Stimulated activated CD4-positive, alpha-beta T cell treated with anti-CD3 and anti-CD28 coated beads, TNF-alpha, amount 100 ng/mL, for 24 hours (primary cell): ENCODE results near the gene KRT27.

ENCODE experiments used
- DNase-seq, 3 experiments: peaks; one replicate each; pipeline ENCODE4 v3.0.0-alpha.2; 2020; ENCODE audit warnings: low read depth in 3 of 3

Gene KRT27

DNA sequence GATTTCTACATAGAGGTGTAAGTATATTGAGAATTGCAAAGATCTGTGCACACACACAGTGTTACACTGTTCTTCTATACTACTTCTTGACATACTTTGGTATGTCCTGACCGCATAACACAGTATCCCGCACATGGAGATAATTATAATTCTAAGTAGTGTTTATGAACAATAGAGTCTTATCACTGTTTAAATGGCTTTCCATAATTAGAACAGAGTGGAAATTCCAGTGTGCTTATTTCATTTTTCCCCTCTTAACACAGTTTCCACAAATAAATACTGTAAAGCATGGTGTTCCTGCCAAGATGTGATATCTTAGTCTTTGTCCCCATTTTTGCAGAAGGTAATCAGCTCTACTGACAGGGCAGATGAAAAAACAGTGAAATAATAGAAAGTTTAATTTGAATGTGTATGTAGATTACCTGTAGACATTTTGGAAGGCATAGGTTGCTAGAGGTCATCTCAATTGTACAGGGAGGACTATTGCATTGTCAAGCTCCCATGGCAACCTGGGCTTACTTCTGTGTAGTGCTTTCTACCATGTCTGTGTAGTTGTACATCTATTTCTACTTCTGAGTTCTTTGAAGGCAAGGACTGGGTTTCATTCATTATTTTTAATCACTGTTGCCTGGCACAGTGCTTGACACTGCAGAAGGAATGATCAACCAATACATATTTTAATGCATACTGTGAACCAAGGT, 27.5 kb upstream of the KRT27 start:
- DNase-seq = no peak

- DNase-seq = no peak
Observed at GRCh38 chr17:40806131-40806530, 23.8 kb upstream of the KRT27 start.

DNA sequence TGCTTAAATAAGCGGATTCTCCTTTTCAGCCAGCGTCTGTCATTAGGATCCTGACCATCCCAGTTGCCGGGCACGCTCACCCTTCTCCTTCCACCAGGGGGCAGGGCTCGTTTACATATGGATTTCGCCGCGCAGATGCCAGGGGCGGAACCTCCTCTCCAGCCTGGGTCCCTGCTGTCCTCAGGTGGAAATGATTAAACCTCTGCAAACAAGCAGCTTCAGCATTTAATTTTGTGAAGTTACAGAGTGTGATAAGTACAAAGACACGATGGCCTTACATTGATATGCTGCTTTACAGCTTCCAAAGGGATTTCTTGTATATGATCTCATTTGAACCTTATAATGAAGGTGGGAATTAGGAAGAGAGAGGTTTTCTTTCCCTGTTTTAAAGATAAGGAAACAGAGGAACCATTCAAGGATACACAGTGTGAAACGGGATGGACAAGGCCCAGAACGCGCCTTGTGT, 21.3 kb upstream of the KRT27 start:
- DNase-seq = peak; percentile 59 to 77 (median 68)

GRCh38 chr17:40801157-40801556, 18.8 kb upstream of the KRT27 start:
- no peak for DNase-seq

- no peak for DNase-seq
Observed at GRCh38 chr17:40800381-40800780, 18.0 kb upstream of the KRT27 start.

DNA sequence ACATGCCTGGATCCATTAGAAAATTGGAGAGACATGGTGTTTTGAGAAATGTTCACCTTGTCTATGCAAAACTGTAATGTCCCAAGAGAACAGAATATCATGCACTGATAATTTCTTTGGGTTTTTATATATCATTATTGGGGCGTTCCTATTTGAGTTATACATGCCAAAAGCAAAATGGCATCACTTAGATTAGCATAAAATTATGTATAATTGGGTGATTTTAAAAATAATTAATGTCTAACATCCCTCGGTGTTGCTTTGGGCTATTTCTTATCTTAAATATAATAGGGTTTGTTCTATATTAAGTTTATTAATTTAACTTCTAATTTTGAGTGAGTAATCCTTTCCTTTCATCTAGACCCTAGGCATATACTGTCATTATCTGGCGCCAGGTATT, 17.5 kb upstream of the KRT27 start, which contains the start of gene KRT28:
Gene KRT28, minus strand, starts transcription at position 101 of the 400 bp plus-strand sequence. Its CDS starts 66 bp downstream, at position 35.
- DNase-seq = no peak

DNA sequence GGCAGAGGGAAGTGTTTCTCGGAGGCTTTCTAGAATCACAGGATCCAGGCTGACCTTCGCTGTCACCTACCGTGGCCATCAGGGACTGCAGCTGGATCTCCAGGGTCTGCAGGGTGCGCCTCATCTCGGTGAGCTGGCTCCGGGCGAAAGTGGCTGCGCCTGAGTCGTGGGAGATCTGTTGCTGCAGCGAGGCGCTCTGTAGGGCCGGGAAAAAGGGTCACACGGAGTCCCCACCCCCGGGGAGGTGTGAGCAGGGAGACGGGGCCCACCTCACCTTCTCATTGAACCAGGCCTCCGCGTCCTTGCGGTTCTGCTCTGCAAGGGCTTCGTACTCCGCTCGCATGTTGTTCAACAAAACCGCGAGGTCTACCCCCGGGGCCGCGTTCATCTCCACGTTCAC, 14.5 kb upstream of the KRT27 start:
- DNase-seq = no peak

DNA sequence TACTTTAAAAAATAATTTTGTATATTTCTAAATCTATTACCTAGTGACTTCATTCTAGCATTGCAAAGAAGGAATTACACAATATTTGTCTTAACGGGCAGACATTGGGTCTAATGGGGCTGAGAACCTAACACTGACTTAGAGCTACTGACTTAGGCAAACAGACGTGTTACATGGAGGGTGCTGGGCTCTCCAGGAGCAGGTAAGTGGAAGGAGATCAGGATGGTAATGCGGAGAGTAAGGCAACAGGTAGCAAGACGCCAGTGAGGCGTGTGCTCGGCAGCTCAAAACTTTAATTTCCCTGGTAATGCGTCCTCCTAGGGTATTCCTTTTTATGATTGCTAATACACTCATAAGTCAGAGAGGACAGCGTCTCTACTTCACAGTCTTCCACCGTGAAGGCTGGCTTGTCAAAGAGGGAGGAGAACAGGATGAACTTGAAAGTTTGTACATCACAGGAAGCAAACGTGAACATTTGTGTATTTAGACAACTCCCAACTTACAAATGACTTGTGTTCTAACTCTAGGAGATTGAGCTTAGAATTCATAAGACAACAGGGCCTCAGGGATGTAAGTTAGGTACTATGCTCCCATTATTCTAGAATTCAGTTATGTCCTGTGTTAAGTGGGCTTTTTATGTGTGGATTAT, 12.8 kb upstream of the KRT27 start:
- no peak for DNase-seq

GRCh38 chr17:40794466-40794865, 12.1 kb upstream of the KRT27 start:
- no peak for DNase-seq

GRCh38 chr17:40793832-40794231, 11.5 kb upstream of the KRT27 start:
- DNase-seq = no peak

GRCh38 chr17:40791787-40792436, 9.6 kb upstream of the KRT27 start:
- DNase-seq = no peak

- no peak for DNase-seq
Observed at GRCh38 chr17:40791111-40791510, 8.8 kb upstream of the KRT27 start.

DNA sequence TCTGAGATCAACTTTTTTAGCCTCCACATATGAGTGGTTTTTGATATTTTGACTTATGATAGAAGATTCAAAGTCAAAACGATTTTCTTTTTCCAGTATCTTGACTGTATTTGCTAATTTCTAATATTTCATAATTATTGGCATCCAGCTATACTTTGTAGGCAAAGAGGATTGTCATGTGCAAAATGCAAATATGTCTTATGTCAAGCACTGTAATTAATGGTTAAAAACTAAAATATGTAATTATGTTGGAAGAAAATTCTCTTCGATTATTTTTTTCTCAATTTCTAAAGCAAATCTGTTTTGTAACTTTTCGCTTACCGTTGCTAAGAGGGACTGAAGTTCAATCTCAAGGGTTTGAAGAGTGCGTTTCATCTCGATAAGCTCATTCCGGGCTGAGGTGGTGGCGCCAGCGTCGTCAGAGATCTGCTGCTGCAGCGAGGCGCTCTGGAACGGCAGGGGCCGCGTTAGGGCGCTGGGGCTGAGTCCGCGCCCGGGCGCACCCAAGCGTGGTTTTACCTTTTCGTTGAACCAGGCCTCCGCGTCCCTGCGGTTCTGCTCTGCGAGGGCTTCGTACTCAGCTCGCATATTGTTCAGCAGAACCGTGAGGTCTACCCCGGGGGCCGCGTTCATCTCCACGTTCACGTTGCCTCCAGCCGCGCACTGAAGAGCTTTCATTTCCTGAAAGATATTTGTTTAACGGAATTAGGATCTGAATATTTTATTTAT, 3.0 kb downstream of the KRT27 start:
- peak in 1 of 3 experiments; percentile 14 for DNase-seq

- DNase-seq = no peak
Observed at GRCh38 chr17:40778461-40778860, 3.9 kb downstream of the KRT27 start.

GRCh38 chr17:40777971-40778370, 4.4 kb downstream of the KRT27 start:
- DNase-seq = no peak

GRCh38 chr17:40777459-40777858, 4.9 kb downstream of the KRT27 start:
- DNase-seq = no peak

DNA sequence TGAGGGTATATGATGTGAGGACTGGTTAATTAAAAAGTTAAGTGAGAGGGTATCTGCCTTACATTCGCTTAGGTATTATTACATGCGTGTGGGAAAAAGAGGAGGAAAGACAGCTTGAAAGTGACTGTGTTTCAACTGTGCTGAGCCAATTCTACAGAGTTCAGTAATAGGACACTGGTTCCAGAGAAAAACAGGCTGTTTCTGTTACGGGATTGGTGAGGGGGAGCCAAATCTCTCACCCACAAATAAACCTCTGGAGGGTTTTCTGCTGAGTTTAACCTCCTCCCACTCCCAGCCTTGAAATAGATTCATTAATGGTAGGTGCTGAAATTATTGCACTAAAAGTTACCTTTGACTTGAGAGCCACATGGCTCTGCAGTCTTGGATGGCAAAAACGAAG, 6.4 kb downstream of the KRT27 start:
- no peak for DNase-seq

- no peak for DNase-seq
Observed at GRCh38 chr17:40772101-40772500, 10.2 kb downstream of the KRT27 start, which contains the start of gene KRT26. Gene KRT26 (minus strand): TSS chr17:40772201. CDS start chr17:40772113, 88 bp downstream.

- DNase-seq = no peak
Observed at GRCh38 chr17:40765657-40766056, 16.7 kb downstream of the KRT27 start.

GRCh38 chr17:40763752-40764151, 18.6 kb downstream of the KRT27 start:
- DNase-seq = no peak

DNA sequence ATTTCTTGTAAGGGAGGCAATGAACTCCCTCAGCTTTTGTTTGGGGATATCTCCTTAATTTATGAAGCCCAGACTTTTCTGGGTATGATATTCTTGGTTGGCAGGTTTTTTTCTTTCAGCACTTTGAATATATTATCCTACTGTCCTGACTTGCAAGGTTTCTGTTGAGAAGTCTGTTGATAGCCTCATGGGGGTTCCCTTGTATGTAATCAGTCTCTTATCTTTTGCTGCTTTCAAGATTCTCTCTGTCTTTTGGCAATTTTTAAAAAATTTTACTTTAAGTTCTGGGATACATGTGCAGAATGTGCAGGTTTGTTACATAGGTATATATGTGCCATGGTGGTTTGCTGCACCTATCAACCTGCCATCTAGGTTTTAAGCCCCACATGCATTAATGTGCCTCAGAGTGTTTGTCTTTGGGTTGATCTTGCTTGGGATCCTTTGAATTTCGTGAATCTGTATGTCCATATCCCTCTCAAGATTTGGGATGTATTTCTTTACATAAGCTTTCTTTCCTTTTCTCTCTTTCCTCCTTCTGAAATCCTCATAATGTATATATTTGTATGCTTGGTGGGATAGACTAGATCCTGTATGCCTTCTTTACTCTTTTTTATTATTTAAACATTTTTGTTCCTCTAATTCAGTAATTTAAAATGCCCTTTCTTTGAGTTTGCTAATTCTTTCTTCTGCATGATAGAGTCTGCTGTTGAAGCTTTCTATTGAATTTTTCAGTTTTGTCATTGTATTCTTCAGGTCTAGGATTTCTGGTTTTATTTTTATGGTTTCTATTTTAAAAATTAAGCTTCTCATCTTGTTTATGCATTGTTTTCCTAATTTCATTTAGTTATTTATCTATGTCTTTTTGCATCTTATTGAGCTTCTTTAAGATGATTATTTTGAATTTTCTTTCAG, 22.0 kb downstream of the KRT27 start:
- no peak for DNase-seq
